Measurements from ENCODE around the gene ELMOD3.
"Not testable (repeated sequence)": the region's sequence is repeated elsewhere in the genome, so short reads cannot be mapped to it uniquely, and the experiment has no call there.

ELMOD3 gene

DNA sequence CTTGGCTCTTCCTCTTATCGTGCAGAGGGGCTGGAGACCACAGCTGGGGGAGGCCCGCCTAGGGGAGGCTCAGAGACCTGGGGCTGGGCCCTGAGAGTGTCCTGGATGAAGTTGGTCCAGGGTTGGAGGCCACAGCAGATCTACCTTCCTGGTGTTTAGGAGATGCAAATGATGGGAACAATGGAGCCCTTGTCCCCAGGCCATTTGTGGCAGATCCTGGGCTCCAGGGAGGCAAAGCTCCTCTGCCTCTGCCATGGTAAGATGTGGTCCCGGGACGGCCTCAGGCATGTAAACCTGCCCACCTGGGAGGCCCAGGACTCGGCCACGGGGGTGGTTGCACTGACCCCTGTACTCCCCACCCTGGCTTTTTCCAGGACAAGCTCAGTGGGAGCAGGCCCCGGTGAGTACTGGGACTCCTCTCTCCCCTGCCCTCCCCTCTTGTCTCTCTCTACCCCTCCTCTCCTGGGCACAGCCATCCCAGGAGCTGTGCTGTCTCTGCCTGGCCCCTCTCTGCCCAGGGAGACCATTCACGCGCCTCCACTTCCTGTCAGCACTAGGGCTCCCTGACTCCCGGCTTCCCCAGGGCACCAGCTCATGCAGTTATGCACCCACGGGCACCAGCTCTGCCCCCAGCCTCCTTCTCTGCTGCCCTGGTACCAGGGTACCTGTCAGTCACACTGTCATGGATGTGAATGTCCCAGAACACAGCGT is 74.8 kb downstream of the ELMOD3 start:
- DNase-seq = no peak

DNA sequence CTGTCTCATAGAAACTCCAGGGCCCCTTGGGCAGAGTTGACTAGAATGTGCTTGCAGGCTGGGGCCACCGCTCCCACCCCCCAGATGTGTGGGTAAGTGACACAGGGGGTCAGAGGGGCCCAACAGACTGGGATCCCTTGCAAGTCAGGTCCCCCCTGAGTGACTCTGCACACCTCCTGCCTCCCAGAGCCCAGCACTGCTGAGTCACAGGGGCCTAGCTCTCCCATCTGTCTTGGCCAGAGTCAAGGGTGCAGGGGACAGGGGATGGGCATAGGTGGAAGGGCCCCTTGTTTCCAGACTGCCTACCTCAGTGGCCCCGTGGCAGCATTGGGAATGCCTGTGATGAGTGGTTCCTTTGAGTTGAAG is 75.3 kb downstream of the ELMOD3 start:
- DNase-seq = no peak

- no peak for DNase-seq
These were observed 76.4 kb downstream of the ELMOD3 start for GRCh38 chr2:85430752-85431569.

GRCh38 chr2:85431570-85432205 is 77.1 kb downstream of the ELMOD3 start:
- DNase-seq = no peak

- DNase-seq = no peak
These were observed 79.0 kb downstream of the ELMOD3 start for GRCh38 chr2:85433511-85434089.

DNA sequence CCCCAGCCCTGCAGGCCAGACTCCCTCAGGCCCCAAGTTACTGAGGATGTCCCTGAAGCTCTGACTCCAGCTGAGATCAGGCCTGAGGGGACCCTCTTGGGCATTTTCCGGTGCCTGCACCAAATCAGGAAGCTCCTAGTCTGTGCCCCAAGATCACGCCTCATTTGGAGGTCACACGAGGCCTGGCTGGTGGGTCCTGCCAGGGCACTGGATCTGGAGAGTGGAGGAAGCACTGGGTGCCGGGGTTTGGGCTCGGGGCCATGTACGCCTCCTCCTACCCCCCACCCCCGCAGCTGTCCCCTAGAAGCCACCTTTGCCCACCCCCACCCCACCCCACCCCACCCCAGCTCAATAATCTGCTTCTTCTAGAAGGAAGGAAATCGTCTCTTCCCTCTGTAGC is 80.1 kb downstream of the ELMOD3 start:
- DNase-seq = no peak

- no peak for DNase-seq
These were observed 80.8 kb downstream of the ELMOD3 start for GRCh38 chr2:85435220-85435958.

DNA sequence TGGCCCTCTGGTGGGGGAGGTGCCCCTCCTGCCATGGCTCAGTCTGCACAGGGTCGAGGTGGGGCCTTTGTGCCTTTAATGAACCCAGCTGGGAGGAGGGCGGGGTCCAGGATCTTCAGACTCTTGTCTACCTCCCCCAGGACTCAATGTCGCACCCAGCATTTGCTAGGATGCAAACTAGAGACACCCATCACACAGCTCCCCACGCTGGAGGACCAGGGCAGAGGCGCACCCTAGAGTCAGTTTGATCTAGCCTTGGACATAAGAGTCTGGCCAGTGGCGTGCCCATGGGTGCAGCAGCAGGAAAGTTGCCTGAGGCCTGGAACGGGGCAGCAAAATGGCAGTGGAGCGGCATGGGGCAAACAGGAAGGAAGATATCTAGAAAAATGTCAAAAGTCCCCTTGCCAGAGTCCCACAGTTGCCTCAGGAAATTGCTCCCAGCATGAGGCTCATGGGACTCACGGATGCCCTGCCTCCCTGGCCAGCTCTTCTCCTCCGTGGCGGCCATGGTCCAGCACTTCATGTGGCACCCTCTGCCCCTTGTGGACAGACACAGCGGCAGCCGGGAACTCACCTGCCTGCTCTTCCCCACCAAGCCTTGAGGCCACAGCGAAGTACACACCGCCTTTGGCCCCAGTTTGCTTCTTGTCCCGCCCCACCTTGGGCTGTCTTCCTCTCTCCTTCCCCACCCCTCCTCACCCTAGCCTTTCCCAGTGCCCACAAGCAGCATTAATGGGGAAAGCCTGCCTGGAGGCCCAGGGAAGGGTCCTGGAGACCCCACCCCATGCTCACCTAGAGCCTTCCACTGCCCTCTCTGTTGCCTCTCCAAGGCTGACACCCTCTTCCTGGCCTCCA is 81.6 kb downstream of the ELMOD3 start:
- no peak for DNase-seq

DNA sequence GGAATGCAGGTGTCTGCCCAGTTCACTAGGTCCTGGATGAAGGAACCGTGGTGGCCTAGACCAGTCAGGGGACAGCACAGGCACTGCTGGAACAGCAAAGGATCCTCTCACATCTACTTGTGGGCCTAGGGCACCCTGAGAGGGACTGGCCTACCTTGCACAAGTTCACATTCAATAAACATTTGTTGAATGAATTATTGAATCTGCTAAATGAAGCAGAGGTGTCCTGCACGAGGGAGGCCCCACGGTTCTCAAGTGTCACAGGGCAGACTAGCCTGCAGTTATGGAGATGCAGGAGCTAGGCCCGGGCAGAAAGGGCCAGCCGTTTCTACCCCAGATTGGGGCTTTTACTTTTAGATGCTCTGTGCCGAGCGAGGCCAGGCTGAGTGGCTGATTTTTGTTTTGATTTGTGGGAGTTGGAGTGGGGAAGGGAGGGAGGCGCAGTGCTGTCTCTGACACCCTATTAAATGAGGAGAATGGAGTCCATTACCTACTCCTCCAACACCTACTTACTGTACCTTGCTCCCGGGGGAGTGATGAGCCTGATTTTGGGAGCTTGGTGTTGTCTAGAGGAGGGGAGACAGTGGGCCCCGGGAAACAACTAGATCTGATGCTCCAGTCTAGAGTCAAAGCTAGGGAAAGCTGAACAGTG is 82.4 kb downstream of the ELMOD3 start:
- no peak for DNase-seq

DNA sequence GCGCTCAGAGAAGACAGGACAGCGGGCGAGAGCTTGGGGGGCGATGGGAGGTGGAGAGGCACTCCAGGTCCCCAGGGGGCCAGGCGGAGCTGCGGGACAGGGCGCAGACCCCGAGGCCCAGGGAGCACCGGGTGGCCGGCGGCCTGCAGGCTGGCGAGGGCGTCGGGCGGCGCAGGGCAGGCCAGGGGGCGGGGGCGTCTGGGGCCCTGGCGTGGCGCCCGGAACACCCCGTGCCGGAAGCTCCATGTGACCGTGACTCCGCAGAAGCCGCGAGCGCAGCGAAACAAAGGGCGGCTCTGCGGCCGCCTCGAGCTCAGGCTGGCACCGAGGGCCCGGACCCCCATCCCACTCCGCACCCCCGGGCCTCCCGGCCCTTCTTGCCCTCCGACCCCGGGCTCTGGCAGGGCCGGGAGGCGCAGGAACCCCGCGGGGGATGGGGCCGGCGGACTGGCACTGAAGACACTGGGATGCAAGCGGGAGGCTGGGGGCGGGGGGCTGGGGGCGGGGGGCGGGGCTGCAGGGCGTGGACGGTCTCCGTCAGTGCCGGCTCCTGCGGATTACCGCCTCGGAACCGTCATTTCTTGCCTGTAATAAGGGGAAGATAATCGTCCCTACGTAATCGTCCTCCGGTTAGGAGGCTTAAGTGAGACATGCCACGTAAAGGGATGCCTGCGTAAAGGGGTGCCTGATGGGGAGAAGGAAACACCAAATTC is 83.1 kb downstream of the ELMOD3 start:
- DNase-seq = peak; percentile 77

- DNase-seq = no peak
These were observed 83.8 kb downstream of the ELMOD3 start for GRCh38 chr2:85438201-85439024.

GRCh38 chr2:85439025-85439472 is 84.5 kb downstream of the ELMOD3 start:
- DNase-seq = no peak

DNA sequence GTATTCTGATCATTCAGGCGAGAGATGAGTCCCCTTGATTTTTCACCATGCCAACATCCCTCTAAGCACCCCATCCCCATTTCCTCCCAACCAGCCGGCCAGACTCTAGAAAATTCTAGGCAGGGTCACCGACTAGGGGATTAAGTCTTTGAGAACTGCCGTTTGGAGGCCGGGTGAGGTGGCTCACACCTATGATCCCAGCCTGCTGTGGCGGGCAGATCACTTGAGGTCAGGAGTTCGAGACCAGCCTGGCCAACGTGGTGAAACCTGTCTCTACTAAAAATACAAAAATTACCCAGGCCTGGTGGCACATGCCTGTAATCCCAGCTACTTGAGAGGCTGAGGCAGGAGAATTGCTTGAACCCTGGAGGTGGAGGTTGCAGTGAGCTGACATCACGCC is 85.0 kb downstream of the ELMOD3 start:
- not testable (repeated sequence) for DNase-seq

DNA sequence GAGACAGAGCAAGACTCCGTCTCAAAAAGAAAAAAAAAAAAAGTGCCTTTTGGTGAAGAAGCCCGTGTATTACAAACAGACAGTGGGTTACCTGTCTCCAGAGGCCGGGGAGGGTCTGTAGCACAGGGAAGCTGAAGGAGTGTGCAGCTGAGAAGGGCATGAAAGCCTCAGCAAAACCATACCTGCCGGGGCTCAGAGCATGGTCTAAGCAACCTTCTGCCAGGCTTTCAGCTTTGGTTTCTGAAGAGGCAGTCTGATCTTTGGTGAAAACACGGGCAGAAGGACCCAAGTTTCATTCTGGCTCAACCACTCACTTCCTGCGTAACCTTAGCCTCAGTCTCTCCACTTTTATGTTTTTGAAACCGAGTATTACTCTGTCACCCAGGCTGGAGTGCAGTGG is 85.4 kb downstream of the ELMOD3 start:
- no peak for DNase-seq

- no peak for DNase-seq
These were observed 86.2 kb downstream of the ELMOD3 start for GRCh38 chr2:85440729-85441128.

All from central memory CD4-positive, alpha-beta T cell (primary cell).